HG03064 (cell line): Measurements from ENCODE around the gene NUP153.

Experiments
- ATAC-seq: cut with Tn5 transposase; IDR thresholded peaks from one replicate; pipeline ENCODE4 v1.9.1; 2021; ENCODE audit warnings: low read depth; ENCODE audit not compliant: unreplicated experiment

Gene NUP153

DNA sequence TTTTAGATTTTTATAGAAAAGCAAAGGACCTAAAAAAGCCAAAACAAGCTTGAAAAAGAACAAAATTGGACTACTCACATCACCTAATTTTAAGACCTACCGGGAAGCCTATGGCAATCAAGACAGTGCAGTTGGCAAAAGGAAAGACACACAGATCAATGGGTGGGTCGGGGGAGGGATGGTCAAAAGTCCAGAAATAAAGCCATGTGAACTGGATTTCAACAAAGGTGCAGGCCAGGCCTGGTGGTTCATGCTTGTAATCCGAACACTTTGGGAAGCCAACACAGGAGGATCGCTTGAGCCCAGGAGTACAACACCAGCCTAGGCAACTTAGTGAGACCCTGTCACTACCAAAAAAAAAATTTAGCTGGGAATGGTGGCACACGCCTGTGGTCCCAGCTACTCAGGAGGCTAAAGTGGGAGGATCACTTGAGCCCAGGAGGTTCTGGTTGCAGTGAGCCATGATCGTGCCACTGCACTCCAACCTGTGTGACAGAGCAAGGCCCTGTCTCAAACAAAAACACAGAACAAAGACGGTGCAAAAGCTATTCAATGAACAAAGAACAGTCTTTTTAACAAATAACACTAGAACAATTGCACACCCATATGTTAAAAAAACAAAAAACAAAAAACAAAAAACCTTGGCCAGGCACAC, 34.5 kb downstream of the NUP153 start:
- ATAC-seq, result no peak

DNA sequence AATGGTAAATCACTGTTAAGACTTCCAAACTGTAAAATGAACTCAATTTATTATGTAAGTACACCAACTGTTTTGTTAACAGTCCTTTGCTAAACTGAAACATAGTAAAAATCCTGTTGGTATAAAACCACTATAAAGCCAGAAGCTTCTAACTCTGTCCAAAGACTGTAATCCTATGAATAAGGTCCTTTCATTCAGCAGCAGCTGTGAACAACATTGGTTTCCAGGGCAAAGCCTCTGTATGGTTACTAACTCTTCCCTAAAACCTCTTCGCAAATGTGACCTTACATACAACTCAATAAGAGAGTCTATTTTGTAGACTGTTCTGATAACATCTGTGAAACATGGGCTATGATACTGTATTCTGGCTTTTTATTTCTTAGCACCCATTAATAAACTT, 40.1 kb downstream of the NUP153 start:
- ATAC-seq, result no peak

DNA sequence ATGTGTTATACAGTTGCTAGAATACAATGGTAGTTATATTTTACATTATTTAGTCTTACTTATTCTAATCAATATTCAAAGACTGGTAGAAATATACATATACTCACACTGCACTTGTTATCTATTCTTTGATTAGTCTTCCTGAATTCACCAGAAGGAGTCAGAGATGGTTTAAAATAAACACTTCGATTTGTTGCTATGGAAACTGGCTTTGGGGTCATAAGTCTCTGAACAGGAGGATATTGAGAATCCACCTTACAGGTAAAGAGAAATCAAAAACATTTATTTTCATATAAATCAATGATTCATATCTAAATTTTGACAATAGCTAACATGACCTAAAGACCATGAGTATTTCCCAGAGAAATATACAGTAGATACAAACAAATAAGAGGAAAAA, 41.6 kb downstream of the NUP153 start:
- no peak for ATAC-seq

DNA sequence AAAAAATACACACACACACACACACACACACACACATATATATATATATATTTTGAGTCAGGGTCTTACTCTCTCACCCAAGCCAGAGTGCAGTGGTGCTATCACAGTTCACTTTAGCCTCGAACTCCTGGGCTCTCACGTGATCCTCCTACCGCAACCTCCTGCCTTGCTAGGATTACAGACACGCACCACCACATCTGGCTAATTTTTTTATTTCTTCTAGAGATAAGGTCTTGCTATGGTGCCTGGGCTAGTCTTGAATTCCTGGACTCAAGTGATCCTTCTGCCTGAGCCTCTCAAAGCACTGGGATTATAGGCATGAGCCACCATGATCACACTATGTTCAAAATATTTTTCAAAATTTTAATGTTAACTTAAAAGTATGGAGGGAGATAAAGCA, 43.5 kb downstream of the NUP153 start:
- ATAC-seq, result no peak

DNA sequence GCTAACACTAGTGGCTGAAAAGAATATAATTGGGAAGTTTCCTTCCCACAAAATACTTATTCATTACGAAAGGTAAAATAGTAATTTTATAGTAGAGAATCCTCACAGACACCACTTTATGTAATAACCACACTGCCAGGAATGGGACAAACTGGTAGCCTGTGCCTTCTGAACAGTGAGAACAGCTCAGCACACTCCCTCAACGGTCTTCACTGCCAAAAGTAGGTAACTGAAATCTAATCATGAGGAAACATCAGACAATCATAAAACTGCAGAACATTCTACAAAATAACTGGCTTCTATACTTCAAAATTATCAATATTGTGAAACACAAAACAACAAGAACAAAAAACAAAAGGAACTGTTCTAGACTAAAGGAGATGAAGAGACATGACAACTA, 44.1 kb downstream of the NUP153 start:
- no peak for ATAC-seq

- ATAC-seq, result no peak
Observed at GRCh38 chr6:17656644-17657043, 50.1 kb downstream of the NUP153 start.

DNA sequence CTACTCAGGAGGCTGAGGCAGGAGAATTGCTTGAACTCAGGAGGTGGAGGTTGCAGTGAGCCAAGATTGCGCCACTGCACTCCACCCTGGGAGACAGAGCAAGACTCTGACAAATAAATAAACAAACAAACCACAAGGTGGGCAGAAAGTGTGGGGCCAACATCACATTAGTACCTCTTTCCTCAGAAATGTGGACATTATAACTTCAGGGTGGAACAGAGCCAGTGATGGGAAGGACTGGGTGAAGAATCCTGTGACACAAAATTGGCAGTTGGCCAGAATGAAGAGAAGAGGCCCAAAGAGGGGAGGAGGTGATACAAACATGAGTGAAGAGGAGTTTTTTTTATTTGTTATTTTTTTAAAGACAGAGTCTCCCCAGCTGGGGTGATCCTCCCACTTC, 50.6 kb downstream of the NUP153 start:
- no peak for ATAC-seq

DNA sequence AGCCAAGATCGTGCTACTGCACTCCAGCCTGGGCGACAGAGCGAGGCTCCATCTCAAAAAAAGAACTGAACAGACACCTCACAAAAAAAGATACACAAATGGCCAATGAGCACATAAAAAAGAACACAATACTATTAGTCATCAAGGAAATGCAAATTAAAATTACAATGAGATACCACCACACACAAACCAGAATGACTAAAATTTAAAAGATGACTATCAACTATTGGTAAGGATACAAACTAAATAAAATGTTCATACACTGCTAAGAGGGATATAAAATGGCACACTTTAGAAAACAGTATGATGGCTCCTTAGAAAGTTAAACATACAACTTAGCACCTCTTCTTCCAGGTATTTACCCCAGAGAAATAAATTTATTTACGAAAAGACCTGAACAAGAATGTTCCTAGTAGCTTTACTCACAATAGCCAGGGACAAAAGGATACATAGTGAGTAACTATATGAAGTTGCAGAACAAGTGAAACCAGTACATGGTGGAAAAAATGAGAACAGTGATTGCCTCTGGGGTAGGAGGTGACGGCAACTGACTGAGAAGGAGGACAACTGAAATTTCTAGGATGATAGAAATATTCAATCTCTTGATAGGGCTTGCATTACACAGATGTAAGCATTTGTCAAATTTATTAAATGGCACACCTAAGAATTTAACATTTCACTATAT, 53.4 kb downstream of the NUP153 start:
- no peak for ATAC-seq

DNA sequence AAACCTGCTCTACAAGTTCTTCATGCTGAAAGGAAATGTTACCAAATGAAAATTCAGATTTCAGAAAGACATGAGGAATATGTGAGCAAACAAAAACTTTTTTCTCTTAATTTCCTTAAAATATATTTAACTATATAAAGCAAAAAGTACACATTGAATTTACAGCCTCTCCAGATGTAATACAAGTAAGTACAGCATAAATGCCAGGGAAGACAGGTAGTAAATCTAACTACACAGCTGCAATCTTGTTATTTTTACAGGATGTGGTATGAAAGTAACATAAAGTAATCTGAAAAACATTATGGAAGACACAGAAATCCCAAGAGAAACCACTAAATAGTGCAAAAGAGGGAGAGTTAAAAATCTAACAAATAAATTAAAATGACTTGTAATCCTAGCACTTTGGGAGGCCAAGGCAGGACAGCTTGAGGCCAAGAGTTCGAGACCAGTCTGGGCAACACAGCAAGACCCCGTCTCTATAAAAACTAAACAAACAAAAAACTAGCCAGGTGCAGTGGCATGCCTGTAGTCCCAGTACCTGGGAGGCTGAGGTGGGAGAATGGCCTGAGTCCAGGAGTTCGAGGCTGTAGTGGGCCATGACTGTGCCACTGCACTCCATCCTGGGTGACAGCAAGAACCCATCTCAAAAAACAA, 55.9 kb downstream of the NUP153 start:
- ATAC-seq, result no peak

- no peak for ATAC-seq
Observed at GRCh38 chr6:17648745-17649144, 58.0 kb downstream of the NUP153 start.

DNA sequence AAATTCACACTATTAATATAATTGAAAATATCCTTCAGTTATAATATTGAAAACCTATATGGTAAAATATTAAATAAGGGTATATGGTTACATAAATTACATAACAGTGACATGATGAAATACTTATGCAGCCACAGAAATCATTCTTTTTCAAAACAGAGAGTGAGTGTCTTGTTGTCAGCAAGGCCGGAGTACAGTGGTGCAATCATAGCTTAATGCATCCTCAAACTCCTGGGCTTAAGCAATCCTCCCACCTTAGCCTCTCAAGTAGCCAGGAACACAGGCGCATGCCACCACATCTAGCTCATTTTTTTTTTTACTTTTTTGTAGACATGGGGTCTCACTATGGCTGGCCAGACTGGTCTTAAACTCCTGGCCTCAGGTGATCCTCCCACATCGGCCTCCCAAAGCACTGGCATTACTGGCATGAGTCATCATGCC, 66.2 kb downstream of the NUP153 start:
- ATAC-seq, result no peak

GRCh38 chr6:17638212-17638715, 68.5 kb downstream of the NUP153 start:
- ATAC-seq, result no peak

DNA sequence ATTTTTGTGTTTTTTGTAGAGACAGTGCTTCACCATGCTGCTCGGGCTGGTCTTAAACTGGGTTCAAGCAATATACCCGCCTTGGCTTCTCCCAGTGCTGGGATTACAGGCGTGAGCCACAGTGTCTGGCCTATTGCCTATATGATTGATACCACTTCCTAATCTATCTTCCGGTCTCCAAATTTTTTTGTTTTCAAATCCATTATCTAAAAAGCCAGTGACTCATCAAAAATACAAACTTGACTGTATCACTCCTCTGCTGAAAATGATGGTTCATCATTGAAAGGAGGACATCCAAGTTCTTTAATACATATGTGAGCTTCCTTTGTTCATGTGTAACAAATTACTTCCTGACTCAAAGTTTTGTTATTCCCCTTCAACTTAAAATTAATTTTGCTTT, 71.2 kb downstream of the NUP153 start:
- no peak for ATAC-seq

DNA sequence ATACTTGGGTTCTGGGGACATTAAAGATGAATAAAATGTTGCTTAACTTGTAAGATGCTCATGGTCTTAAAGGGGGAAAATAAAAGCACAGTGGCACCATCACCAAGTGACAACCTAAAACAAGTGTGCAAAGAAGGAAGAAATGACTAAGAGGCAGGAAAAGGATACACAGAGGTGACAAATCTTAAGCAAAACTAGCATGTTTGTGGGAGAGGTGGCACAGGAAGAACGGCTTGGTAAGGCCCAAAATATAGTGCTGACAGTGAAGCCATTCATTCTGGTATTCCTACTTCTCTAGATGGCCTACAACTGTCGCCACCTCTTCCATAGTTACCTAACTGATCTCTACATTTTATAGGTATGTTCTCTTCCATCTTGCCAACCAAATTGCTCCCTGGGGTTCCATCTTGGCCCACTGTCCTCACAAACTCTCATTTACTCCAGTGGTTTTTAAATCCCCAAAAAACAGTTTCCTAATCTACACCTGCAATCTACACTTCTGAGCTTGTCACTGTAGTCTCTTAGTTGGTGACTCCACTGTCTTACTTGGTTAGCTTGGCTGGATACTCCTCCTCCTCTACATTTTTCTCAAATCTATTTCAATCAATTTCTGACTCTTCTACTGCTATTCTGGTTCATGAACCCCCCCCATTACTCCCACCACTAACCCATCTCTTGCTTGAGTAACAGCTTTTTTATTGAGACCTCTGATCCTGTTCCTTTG, 73.1 kb downstream of the NUP153 start:
- ATAC-seq, result no peak

DNA sequence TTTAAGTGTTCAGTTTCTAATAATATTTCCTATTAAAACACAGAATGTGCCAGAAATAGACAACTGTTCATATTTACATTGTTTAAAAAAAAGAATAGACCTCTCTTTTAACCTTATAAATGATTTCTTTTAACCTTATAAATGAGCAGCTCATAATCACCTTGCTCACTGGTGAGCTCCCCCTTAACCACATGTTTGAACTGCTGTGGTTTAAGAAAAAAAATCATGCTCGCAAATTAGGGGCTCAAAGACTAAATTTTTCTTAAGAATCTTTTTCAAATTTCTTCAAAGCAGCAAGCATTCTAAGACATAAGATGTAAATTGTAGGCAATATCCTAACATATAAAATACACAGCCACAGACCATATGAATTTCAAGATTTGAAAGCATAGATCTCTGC, 73.8 kb downstream of the NUP153 start:
- no peak for ATAC-seq

DNA sequence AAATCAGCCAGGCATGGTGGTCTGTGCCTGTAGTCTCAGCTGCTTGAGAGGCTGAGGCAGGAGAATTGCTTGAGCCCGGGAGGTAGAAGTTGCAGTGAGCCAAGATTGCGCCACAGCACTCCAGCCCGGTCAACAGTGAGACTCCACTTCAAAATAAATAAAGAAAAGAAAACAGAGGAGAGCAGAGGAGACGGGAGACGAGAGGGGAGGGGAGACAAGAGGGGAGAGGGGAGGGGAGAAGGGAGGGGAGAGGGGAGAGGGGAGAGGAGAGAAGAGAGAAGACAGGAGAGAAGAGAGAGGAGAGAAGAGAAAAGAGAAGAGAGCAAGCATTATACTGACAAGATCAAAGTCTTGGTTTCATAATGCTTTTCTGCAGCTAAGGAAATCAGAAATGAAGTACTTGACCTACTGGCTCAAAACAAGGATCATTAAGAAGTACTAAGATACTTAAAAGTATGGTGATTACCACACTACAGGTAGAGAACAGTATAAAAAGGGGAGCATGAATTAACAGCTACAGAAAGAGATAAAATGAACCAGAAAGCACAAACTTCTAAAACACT, 76.1 kb downstream of the NUP153 start:
- no peak for ATAC-seq

GRCh38 chr6:17629824-17630510, 76.8 kb downstream of the NUP153 start:
- ATAC-seq, result no peak

DNA sequence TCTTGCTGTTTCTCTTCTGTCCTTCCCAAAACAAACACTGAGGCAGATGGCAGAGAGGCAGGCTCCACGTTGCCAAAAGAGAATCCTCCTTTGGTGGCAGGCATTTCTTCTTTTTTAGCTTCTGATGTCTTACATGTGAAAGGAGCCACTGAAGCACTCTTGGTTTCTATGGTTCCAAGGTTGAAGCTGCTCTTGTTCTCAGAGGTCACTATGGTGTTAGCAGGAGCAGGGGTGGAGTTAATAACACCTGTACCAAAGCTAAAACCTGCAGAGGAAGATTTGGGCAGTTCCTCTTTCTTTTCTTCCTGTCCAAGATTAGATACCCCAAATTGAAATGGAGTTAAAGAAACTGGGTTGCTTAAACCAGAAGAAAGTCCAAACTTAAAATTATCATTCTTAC, 77.9 kb downstream of the NUP153 start:
- ATAC-seq, result no peak

DNA sequence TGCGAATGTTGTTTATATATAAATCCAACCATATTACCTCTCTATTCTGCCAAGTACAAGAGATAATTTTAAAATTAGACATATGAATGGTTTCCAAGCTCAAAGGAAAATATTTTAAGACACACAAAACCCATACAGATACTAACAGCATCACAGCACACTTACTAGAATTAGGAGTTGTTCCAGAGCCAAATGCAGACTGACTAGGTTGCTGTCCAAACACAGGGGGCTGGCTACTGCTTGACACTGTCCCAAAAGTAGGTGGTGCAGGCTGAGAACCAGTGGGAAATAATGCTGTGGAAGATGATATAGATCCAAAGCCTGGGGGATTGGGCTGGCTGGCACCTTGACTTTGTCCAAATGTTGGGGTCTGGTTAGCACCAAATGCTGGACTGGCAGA, 82.3 kb downstream of the NUP153 start:
- no peak for ATAC-seq

GRCh38 chr6:17622144-17622543, 84.6 kb downstream of the NUP153 start:
- no peak for ATAC-seq
